HAP-1 (cell line): ENCODE results near the gene TSHR.

ENCODE experiments used
- DNase-seq, 2 experiments: peaks; one replicate each; pipeline ENCODE4 v3.0.0-alpha.2; 2016 to 2020; ENCODE audit warnings: low spot score in 2 of 2
- H3K27me3 ChIP-seq: fragments of 250-450 bp; sonication (Bioruptor Pico); 2 replicates; pipeline ENCODE4 v1.5.1; 2020; ENCODE audit warnings: low read depth, mild to moderate bottlenecking, moderate library complexity
- H3K36me3 ChIP-seq: fragments of 250-450 bp; sonication (Bioruptor Pico); replicated peaks from 2 replicates; pipeline ENCODE4 v1.5.1; 2020; ENCODE audit warnings: mild to moderate bottlenecking
- H3K4me1 ChIP-seq: fragments of 250-450 bp; sonication (Bioruptor Pico); 2 replicates; pipeline ENCODE4 v1.5.1; 2020; ENCODE audit warnings: mild to moderate bottlenecking
- H3K4me3 ChIP-seq: fragments of 250-450 bp; sonication (Bioruptor Pico); 2 replicates; pipeline ENCODE4 v1.5.1; 2020; ENCODE audit warnings: mild to moderate bottlenecking, moderate library complexity
- H3K9me3 ChIP-seq: fragments of 250-450 bp; sonication (Bioruptor Pico); 2 replicates; pipeline ENCODE4 v1.5.1; 2020; ENCODE audit warnings: mild to moderate bottlenecking, moderate library complexity
- in situ Hi-C: fragments of 300-500 bp; cut with MboI; formaldehyde crosslinking; loops from 3 replicates; pipeline ENCODE4 v1.14.3; 2020; ENCODE audit warnings: low sequenced_read_pairs, inconsistent platforms, mixed read lengths

The TSHR gene

GRCh38 chr14:81161088-81161487, 205.7 kb downstream of the TSHR start:
- Histone ChIP-seq H3K27me3 (no peaks in the 10 kb centered on the region), H3K4me3 (no peak overlapping the region), H3K4me1 (no peaks in the 10 kb centered on the region), H3K36me3 (no peaks in the 10 kb centered on the region), H3K9me3 (no peaks in the 10 kb centered on the region)
- in situ Hi-C loops: loop anchor here (25.0 kb wide), 1 partner anchor 174 kb away; no protein-coding TSS in a partner anchor
- DNase-seq: no peak

DNA sequence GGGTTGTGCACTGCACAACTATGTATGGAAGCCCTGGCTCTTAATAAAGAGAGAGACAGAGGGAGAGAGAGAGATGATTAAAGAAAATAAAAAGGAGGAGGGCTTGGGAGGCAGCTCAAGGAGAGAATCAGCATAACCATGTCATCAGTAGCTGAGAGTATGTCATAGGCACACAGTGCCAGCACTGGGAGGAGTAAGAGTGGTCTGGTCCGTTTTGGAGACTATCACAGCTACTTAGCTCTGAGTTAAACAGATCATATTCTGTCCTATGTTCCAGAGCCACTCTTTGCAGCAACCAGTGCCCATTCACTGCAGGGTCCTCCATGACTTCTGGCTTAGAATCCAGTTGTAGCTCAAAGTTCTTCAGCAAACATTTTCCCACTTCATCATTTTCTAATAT, 206.3 kb downstream of the TSHR start:
- in situ Hi-C loops: loop anchor here (25.0 kb wide), 1 partner anchor 174 kb away; no protein-coding TSS in a partner anchor
- H3K9me3 ChIP-seq: no peaks in the 10 kb centered on the region
- DNase-seq: no peak
- H3K4me3 ChIP-seq: no peak overlapping the region
- H3K36me3 ChIP-seq: no peaks in the 10 kb centered on the region
- H3K4me1 ChIP-seq: no peaks in the 10 kb centered on the region
- no peaks in the 10 kb centered on the region for H3K27me3 ChIP-seq

GRCh38 chr14:81162941-81163340, 207.5 kb downstream of the TSHR start:
- Histone ChIP-seq H3K4me1 (no peaks in the 10 kb centered on the region), H3K27me3 (no peaks in the 10 kb centered on the region), H3K36me3 (no peaks in the 10 kb centered on the region), H3K4me3 (no peak overlapping the region), H3K9me3 (no peaks in the 10 kb centered on the region)
- in situ Hi-C loops: loop anchor here (25.0 kb wide), 1 partner anchor 176 kb away; no protein-coding TSS in a partner anchor
- no peak for DNase-seq

GRCh38 chr14:81164167-81164774, 208.8 kb downstream of the TSHR start:
- DNase-seq: peak; percentile 39 to 66
- no peaks in the 10 kb centered on the region for H3K27me3 ChIP-seq
- no peaks in the 10 kb centered on the region for H3K4me1 ChIP-seq
- H3K4me3 ChIP-seq: no peak overlapping the region
- H3K36me3 ChIP-seq: no peaks in the 10 kb centered on the region
- no peaks in the 10 kb centered on the region for H3K9me3 ChIP-seq
- in situ Hi-C loops: loop anchor here (25.0 kb wide), 1 partner anchor 177 kb away; no protein-coding TSS in a partner anchor

DNA sequence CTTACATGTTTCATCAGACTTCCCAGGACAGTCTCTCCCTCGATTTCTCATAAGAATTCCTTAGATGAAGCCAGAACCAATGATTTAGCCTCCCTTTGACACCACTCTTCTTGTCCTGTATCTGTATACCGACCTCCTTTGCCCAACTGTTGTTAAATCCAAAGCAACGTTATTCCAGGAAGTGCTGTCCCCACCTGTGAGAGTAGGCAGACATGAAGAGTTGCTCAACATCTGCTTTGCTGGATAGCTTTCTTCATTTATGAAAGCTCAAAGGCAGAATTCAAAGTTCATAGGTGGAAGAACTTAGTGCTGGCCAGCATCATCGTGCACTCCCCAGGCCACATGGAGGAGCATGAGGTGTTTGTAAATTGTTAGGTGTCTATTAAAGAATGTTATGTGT, 209.8 kb downstream of the TSHR start:
- Histone ChIP-seq H3K36me3 (no peaks in the 10 kb centered on the region), H3K9me3 (no peaks in the 10 kb centered on the region), H3K27me3 (no peaks in the 10 kb centered on the region), H3K4me3 (no peak overlapping the region), H3K4me1 (peaks cover 5% of the 10 kb centered on the region; the same call in 1 of the 2 replicates)
- DNase-seq: no peak
- in situ Hi-C loops: loop anchor here (25.0 kb wide), 1 partner anchor 178 kb away; no protein-coding TSS in a partner anchor

- H3K27me3 ChIP-seq: no peaks in the 10 kb centered on the region
- in situ Hi-C loops: loop anchor here (25.0 kb wide), 1 partner anchor 179 kb away; no protein-coding TSS in a partner anchor
- peaks cover 10% of the 10 kb centered on the region for H3K4me1 ChIP-seq
- H3K36me3 ChIP-seq: no peaks in the 10 kb centered on the region
- DNase-seq: no peak
- H3K4me3 ChIP-seq: no peak overlapping the region
- no peaks in the 10 kb centered on the region for H3K9me3 ChIP-seq
Observed at GRCh38 chr14:81166121-81166520, 210.7 kb downstream of the TSHR start.

- no peaks in the 10 kb centered on the region for H3K36me3 ChIP-seq
- in situ Hi-C loops: loop anchor here (25.0 kb wide), 1 partner anchor 182 kb away; no protein-coding TSS in a partner anchor
- H3K4me3 ChIP-seq: no peak overlapping the region; the same call in 1 of the 2 replicates
- no peaks in the 10 kb centered on the region for H3K9me3 ChIP-seq
- no peaks in the 10 kb centered on the region for H3K27me3 ChIP-seq
- no peak for DNase-seq
- H3K4me1 ChIP-seq: peaks cover 11% of the 10 kb centered on the region
Observed at GRCh38 chr14:81169267-81169666, 213.8 kb downstream of the TSHR start.

DNA sequence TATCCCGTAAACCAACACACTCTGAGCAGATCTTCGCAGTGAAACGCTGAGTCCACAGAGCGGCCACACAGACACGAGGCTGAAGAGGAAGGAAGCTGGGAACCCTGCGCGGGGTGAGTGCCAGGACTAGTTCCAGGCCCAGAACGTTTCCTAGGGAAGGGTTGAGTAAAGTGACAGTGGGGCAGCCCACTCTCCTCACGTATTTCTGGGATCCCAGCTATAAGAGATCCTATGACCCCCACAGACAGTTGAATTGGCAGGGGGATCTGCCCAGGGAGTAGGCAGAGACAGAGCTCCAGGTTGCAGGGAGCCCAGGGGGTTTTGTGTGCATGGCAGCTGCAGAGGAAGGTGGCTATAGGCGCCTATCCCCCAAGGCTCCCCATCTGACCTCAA, 214.3 kb downstream of the TSHR start:
- Histone ChIP-seq H3K4me1 (peaks cover 11% of the 10 kb centered on the region), H3K4me3 (peak overlapping the region; percentile 35), H3K9me3 (no peaks in the 10 kb centered on the region), H3K36me3 (no peaks in the 10 kb centered on the region), H3K27me3 (no peaks in the 10 kb centered on the region)
- in situ Hi-C loops: loop anchor here (25.0 kb wide), 1 partner anchor 182 kb away; no protein-coding TSS in a partner anchor
- peak in 1 of 2 experiments; percentile 14 for DNase-seq

DNA sequence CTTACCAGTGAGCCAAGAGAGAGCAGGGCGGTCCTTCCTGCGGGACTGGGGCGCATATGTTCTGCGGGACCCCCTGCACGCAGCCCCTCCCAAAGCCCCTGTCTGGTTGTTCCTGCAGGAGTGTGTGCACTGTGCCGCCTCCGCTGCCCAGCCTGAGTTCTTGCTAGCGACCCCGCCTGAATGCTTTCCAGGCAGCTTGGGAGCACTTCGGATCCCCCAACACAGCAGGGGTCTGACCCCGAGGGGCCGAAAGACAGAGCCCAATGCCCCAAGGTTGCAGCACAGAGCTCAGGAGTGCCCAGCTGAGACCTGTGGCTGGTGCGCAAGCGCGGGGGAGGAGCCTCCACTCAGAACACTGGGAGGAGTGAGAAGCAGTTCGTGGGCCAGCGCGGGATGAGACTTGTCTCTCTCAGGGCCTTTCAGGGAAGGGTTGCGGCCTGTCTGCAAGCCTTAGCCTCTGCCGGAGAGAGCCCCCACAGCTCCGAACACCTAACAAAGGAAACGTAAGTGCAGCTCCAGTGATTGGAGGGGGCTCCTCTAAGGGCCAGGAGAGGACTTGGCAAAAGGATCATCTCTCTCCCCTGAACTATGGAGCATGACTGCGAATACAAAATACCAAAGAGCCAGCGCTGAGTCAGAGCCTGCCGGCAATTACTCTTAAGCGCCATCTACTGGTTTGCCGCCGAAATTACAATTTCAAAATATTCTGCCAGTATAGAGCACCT, 214.8 kb downstream of the TSHR start:
- H3K9me3 ChIP-seq: no peaks in the 10 kb centered on the region
- no peaks in the 10 kb centered on the region for H3K36me3 ChIP-seq
- H3K27me3 ChIP-seq: no peaks in the 10 kb centered on the region
- peak; percentile 85 to 92 for DNase-seq
- in situ Hi-C loops: loop anchor here (25.0 kb wide), 1 partner anchor 183 kb away; no protein-coding TSS in a partner anchor
- peaks cover 11% of the 10 kb centered on the region for H3K4me1 ChIP-seq
- H3K4me3 ChIP-seq: peak overlapping the region; percentile 35

DNA sequence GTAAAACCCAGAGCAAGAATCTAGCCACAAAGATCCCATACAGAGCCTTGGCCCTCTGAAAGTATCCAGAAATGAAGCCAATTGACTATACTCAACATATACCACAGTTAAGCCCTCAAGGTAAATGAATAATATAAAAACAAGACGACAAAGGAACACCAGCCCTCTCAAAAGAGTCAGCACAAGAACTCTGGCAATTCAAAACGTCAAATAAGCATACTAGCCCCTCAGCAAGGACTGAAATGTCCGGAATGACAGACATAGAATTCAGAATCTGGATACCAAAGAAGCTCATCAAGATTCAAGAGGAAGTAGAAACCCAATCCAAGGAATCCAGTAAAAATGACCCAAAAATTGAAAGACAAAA, 215.4 kb downstream of the TSHR start:
- Histone ChIP-seq H3K36me3 (no peaks in the 10 kb centered on the region), H3K9me3 (no peaks in the 10 kb centered on the region), H3K4me3 (no peak overlapping the region), H3K4me1 (peaks cover 11% of the 10 kb centered on the region), H3K27me3 (no peaks in the 10 kb centered on the region)
- DNase-seq: no peak
- in situ Hi-C loops: loop anchor here (25.0 kb wide), 1 partner anchor 184 kb away; no protein-coding TSS in a partner anchor

GRCh38 chr14:81172353-81172752, 216.9 kb downstream of the TSHR start:
- Histone ChIP-seq H3K27me3 (no peaks in the 10 kb centered on the region), H3K9me3 (no peaks in the 10 kb centered on the region), H3K36me3 (no peaks in the 10 kb centered on the region), H3K4me1 (peaks cover 25% of the 10 kb centered on the region), H3K4me3 (no peak overlapping the region)
- in situ Hi-C loops: loop anchor here (25.0 kb wide), 1 partner anchor 185 kb away; no protein-coding TSS in a partner anchor
- no peak for DNase-seq

- H3K4me1 ChIP-seq: peaks cover 30% of the 10 kb centered on the region
- H3K9me3 ChIP-seq: no peaks in the 10 kb centered on the region
- H3K36me3 ChIP-seq: no peaks in the 10 kb centered on the region
- DNase-seq: no peak
- in situ Hi-C loops: loop anchor here (25.0 kb wide), 1 partner anchor 186 kb away; no protein-coding TSS in a partner anchor
- no peaks in the 10 kb centered on the region for H3K27me3 ChIP-seq
- no peak overlapping the region for H3K4me3 ChIP-seq
Observed at GRCh38 chr14:81172881-81173280, 217.5 kb downstream of the TSHR start.

GRCh38 chr14:81176241-81176640, 220.8 kb downstream of the TSHR start:
- H3K4me1 ChIP-seq: peaks cover 26% of the 10 kb centered on the region
- H3K4me3 ChIP-seq: no peak overlapping the region
- DNase-seq: peak in 1 of 2 experiments; percentile 51
- in situ Hi-C loops: no loop called here
- no peaks in the 10 kb centered on the region for H3K9me3 ChIP-seq
- H3K27me3 ChIP-seq: no peaks in the 10 kb centered on the region
- 0 out of 2 replicates have a peak, but pooled peaks cover 1% of the 10 kb centered on the region for H3K36me3 ChIP-seq

DNA sequence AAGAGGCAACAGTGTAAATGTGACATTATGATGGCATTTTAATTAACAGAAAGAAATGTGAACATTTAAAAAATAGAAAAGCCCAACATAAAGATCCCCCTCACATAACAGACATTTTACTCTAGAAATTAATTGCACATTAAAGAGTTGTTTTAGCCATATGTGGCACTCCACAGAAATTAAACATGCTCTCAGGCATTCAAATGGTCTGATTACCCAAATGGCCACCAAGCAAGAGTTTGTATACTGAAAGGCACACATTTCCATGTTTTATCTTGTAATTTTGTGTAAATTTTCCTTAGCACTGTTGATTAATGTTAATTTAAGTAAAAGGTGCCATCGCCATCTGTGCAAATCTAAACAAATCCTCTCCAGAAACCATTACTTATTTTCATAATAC, 221.8 kb downstream of the TSHR start:
- Histone ChIP-seq H3K36me3 (0 out of 2 replicates have a peak, but pooled peaks cover 6% of the 10 kb centered on the region), H3K27me3 (no peaks in the 10 kb centered on the region), H3K4me3 (no peak overlapping the region), H3K4me1 (peaks cover 26% of the 10 kb centered on the region), H3K9me3 (no peaks in the 10 kb centered on the region)
- in situ Hi-C loops: no loop called here
- no peak for DNase-seq
